Hepatocyte (in vitro differentiated cells): ENCODE results near the gene C3orf20. TPM values are rescaled to one million over a fixed set of nuclear protein-coding genes. Genes with fewer than 3 reads are reported as not detected.

Source experiments
- DNase-seq: peaks from one replicate; pipeline ENCODE4 v3.0.0-alpha.2; 2016; ENCODE audit warnings: low spot score
- H2AFZ ChIP-seq: fragments of 200-600 bp; sonication (generic); 2 replicates; pipeline ENCODE4 v1.6.0; 2016; ENCODE audit warnings: antibody characterized with exemption, mild to moderate bottlenecking
- H3K27ac ChIP-seq: fragments of 200-600 bp; sonication (generic); 2 replicates; pipeline ENCODE4 v1.5.1; 2016; ENCODE audit warnings: mild to moderate bottlenecking
- H3K27me3 ChIP-seq: fragments of 200-600 bp; sonication (generic); 2 replicates; pipeline ENCODE4 v1.6.1; 2016
- H3K36me3 ChIP-seq: fragments of 200-600 bp; sonication (generic); replicated peaks from 2 replicates; pipeline ENCODE4 v1.5.1; 2016; ENCODE audit warnings: low read depth; ENCODE audit not compliant: insufficient read depth
- H3K4me1 ChIP-seq: fragments of 200-600 bp; sonication (generic); 2 replicates; pipeline ENCODE4 v1.5.1; 2016; ENCODE audit warnings: mild to moderate bottlenecking, moderate library complexity; ENCODE audit not compliant: insufficient read depth
- H3K4me2 ChIP-seq: fragments of 200-600 bp; sonication (generic); 2 replicates; pipeline ENCODE4 v1.6.0; 2016
- H3K4me3 ChIP-seq: fragments of 200-600 bp; sonication (generic); 2 replicates; pipeline ENCODE4 v1.5.1; 2016; ENCODE audit warnings: mild to moderate bottlenecking
- H3K79me2 ChIP-seq: fragments of 200-600 bp; sonication (generic); 2 replicates; pipeline ENCODE4 v1.6.0; 2017; ENCODE audit warnings: mild to moderate bottlenecking
- H3K9me2 ChIP-seq: fragments of 200-600 bp; sonication (generic); replicated peaks from 2 replicates; pipeline ENCODE4 v1.6.0; 2017; ENCODE audit warnings: mild to moderate bottlenecking; ENCODE audit not compliant: insufficient read depth
- H3K9me3 ChIP-seq: fragments of 200-600 bp; sonication (generic); 2 replicates; pipeline ENCODE4 v1.5.1; 2016; ENCODE audit warnings: low read depth, mild to moderate bottlenecking
- H4K20me1 ChIP-seq: fragments of 200-600 bp; sonication (generic); 2 replicates; pipeline ENCODE4 v1.6.0; 2016; ENCODE audit warnings: mild to moderate bottlenecking; ENCODE audit not compliant: insufficient read depth, poor library complexity, severe bottlenecking
- EZH2 ChIP-seq: fragments of 200-600 bp; sonication (generic); IDR thresholded peaks from 2 replicates; pipeline ENCODE4 v1.6.1; 2016; ENCODE audit warnings: antibody characterized with exemption, mild to moderate bottlenecking, borderline replicate concordance
- EZH2phosphoT487 ChIP-seq: fragments of 200-600 bp; sonication (generic); IDR thresholded peaks from one replicate; pipeline ENCODE4 v1.6.1; 2018; ENCODE audit warnings: antibody characterized with exemption, mild to moderate bottlenecking, low read depth, moderate library complexity; ENCODE audit not compliant: unreplicated experiment, severe bottlenecking
- whole genome bisulfite sequencing: methylation state at CpG from one replicate; pipeline ENCODE4 v1.1.6; 2016; ENCODE audit warnings: low lambda C conversion rate; ENCODE audit errors: missing lambda C conversion rate; 5-methylcytosine and 5-hydroxymethylcytosine counted together
- polyA plus RNA-seq: library from polyadenylated mRNA; unstranded; fragments of >200 nt; fragmentation: Nextera tagmentation; extraction: Ambion mirVana; gene quantifications from 2 replicates; pipeline ENCODE4 v1.2.1, GENCODE V29; 2016
- total RNA-seq: library from RNA; depleted of rRNA; stranded (reverse); fragments of >200 nt; gene quantifications from 2 replicates; pipeline ENCODE4 v1.2.3, GENCODE V29; 2014
- TF ChIP-seq, protein P1 (sequence below): fragments of 200-600 bp; sonication (generic); IDR thresholded peaks from 2 replicates; pipeline ENCODE4 v1.5.1; 2016; ENCODE audit warnings: antibody characterized with exemption, mild to moderate bottlenecking; ENCODE audit not compliant: poor library complexity

The C3orf20 gene
- total and polyA plus RNA-seq, 2 experiments from 2014 or later: 0.07 TPM; not detected in 1

- Histone ChIP-seq H4K20me1 (no peaks in the 10 kb centered on the region), H3K27ac (no peak overlapping the region), H3K4me2 (no peak overlapping the region), H2AFZ (no peak overlapping the region), H3K27me3 (no peaks in the 10 kb centered on the region), H3K79me2 (no peaks in the 10 kb centered on the region), H3K4me3 (no peak overlapping the region), H3K9me2 (no peaks in the 10 kb centered on the region), H3K36me3 (no peaks in the 10 kb centered on the region), H3K4me1 (no peaks in the 10 kb centered on the region), H3K9me3 (no peaks in the 10 kb centered on the region)
- 87% methylated on average over 2 of the region's 2 CpGs for WGBS
- DNase-seq: no peak
- TF ChIP-seq EZH2phosphoT487: no peak
- TF ChIP-seq EZH2: no peak
- TF ChIP-seq, protein P1, sequence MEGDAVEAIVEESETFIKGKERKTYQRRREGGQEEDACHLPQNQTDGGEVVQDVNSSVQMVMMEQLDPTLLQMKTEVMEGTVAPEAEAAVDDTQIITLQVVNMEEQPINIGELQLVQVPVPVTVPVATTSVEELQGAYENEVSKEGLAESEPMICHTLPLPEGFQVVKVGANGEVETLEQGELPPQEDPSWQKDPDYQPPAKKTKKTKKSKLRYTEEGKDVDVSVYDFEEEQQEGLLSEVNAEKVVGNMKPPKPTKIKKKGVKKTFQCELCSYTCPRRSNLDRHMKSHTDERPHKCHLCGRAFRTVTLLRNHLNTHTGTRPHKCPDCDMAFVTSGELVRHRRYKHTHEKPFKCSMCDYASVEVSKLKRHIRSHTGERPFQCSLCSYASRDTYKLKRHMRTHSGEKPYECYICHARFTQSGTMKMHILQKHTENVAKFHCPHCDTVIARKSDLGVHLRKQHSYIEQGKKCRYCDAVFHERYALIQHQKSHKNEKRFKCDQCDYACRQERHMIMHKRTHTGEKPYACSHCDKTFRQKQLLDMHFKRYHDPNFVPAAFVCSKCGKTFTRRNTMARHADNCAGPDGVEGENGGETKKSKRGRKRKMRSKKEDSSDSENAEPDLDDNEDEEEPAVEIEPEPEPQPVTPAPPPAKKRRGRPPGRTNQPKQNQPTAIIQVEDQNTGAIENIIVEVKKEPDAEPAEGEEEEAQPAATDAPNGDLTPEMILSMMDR: no peak
These were observed 43.6 kb downstream of the C3orf20 start for GRCh38 chr3:14718539-14718938.

DNA sequence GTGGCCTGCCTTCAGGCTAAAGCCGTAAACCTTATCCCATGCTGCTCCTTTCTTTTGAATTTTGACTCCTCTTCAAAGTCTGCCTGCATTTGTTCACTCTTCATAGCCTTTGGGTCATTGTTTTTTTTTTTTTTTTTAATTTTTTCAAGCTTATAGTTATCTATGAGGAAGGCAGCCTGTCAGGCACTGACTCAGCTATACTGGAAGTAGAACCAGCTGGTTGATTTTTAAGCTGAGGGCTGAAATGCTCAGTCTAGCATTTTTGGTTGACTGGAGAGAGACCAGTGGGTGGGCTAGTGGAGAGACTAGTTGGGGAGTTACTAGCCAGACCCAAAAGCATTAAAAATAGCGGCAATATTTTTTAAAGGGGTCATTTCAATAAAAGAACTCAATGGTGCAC lies 44.1 kb downstream of the C3orf20 start:
- no peak for TF ChIP-seq EZH2
- no peak for TF ChIP-seq EZH2phosphoT487
- TF ChIP-seq, protein P1: no peak
- H3K9me2 ChIP-seq: no peaks in the 10 kb centered on the region
- WGBS: 87% methylated on average over 2 of the region's 2 CpGs

DNA sequence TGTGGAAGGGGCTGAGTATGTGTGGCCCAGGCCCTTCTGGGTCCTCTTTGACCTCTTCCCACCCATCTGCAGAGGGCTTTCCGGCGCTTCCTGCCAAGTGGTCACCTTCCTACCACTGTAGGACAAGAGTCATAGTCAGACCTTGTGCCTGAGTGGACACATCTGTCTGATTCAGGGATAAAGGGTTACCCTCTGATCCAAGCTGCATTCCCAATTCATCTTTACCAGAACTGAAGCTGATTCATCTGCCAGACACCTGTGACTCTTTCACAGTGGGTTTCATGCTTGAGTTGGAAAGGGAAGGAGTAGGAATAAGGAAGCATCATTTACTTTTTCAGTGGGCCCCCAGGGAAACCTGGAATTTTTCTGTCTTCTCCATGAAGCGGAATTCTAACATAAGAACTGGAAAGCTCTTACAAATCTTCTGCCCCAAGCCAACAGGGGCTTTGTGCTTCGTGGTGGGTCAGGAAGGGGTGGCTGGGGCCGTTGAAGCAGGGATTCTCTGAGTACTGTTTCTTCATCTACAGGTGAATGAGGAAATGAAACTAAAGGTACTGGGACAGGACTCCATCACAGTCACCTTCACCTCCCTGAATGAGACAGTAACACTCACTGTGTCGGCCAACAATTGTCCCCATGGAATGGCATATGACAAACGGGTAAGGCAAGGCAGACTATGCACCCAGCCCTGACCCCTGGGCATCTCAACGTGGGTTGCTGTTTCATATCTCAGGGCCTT lies 46.4 kb downstream of the C3orf20 start:
- Histone ChIP-seq H3K27me3 (no peaks in the 10 kb centered on the region), H3K36me3 (no peaks in the 10 kb centered on the region), H3K4me1 (peaks cover 7% of the 10 kb centered on the region), H3K4me2 (no peak overlapping the region), H3K27ac (no peak overlapping the region), H3K79me2 (no peaks in the 10 kb centered on the region), H3K9me2 (no peaks in the 10 kb centered on the region), H4K20me1 (no peaks in the 10 kb centered on the region), H3K9me3 (no peaks in the 10 kb centered on the region), H2AFZ (no peak overlapping the region), H3K4me3 (no peak overlapping the region)
- DNase-seq: no peak
- 88% methylated on average over 8 of the region's 8 CpGs for WGBS
- TF ChIP-seq EZH2phosphoT487 (no peak), EZH2 (no peak)
- TF ChIP-seq, protein P1: no peak

More for the DNA sequence above, 44.1 kb downstream of the C3orf20 start:
- H3K27me3 ChIP-seq: no peaks in the 10 kb centered on the region
- H3K36me3 ChIP-seq: no peaks in the 10 kb centered on the region
- no peak overlapping the region for H3K4me2 ChIP-seq
- no peak overlapping the region for H3K27ac ChIP-seq
- no peak overlapping the region for H2AFZ ChIP-seq
- H3K4me1 ChIP-seq: no peaks in the 10 kb centered on the region
- no peaks in the 10 kb centered on the region for H3K79me2 ChIP-seq
- H3K9me3 ChIP-seq: no peaks in the 10 kb centered on the region
- no peak overlapping the region for H3K4me3 ChIP-seq
- H4K20me1 ChIP-seq: no peaks in the 10 kb centered on the region
- no peak for DNase-seq
